ENCODE measurements around the gene LMX1A.

The LMX1A gene

GRCh38 chr1:165355977-165356811 lies at the start of gene LMX1A:
Gene LMX1A, minus strand, starts transcription at chr1:165356715. Its CDS starts 1,156 bp downstream, at chr1:165355559.
- no peak for TF ChIP-seq CTCF (IDR thresholded peaks at IDR 0.05; ENCODE audit: insufficient read depth, low read depth, low read length, missing control alignments)
- H3K4me3 ChIP-seq (ENCODE audit: low read depth, low read length): no peak within 1 kb of the TSS
- no peak for DNase-seq (ENCODE audit: low read depth)

GRCh38 chr1:165403835-165404482 lies 47.4 kb upstream of the LMX1A start:
- H3K4me3 ChIP-seq (ENCODE audit: low read depth, low read length): no peak overlapping the region
- peak; percentile 56 for TF ChIP-seq CTCF (IDR thresholded peaks at IDR 0.05; ENCODE audit: insufficient read depth, low read depth, low read length, missing control alignments)
- peak; percentile 48 for DNase-seq (ENCODE audit: low read depth)

- DNase-seq (ENCODE audit: low read depth): no peak
- no peak overlapping the region for H3K4me3 ChIP-seq (ENCODE audit: low read depth, low read length)
- TF ChIP-seq CTCF (IDR thresholded peaks at IDR 0.05; ENCODE audit: insufficient read depth, low read depth, low read length, missing control alignments): no peak
Observed at GRCh38 chr1:165402517-165403111, 46.1 kb upstream of the LMX1A start.

- no peak overlapping the region for H3K4me3 ChIP-seq (ENCODE audit: low read depth, low read length)
- no peak for TF ChIP-seq CTCF (IDR thresholded peaks at IDR 0.05; ENCODE audit: insufficient read depth, low read depth, low read length, missing control alignments)
- no peak for DNase-seq (ENCODE audit: low read depth)
Observed at GRCh38 chr1:165397944-165398343, 41.4 kb upstream of the LMX1A start.

- no peak overlapping the region for H3K4me3 ChIP-seq (ENCODE audit: low read depth, low read length)
- DNase-seq (ENCODE audit: low read depth): no peak
- no peak for TF ChIP-seq CTCF (IDR thresholded peaks at IDR 0.05; ENCODE audit: insufficient read depth, low read depth, low read length, missing control alignments)
Observed at GRCh38 chr1:165395901-165396300, 39.4 kb upstream of the LMX1A start.

- no peak for TF ChIP-seq CTCF (IDR thresholded peaks at IDR 0.05; ENCODE audit: insufficient read depth, low read depth, low read length, missing control alignments)
- peak; percentile 36 for DNase-seq (ENCODE audit: low read depth)
- no peak overlapping the region for H3K4me3 ChIP-seq (ENCODE audit: low read depth, low read length)
Observed at GRCh38 chr1:165395478-165395877, 39.0 kb upstream of the LMX1A start.

All from GM12865 (cell line).